NB4 (cell line): ENCODE data around the gene MARK3.

Source experiments
- DNase-seq: peaks from one replicate; pipeline ENCODE4 v3.0.0; 2010; ENCODE audit warnings: low read depth
- H3K4me3 ChIP-seq: one replicate; pipeline ENCODE4 v1.5.1; 2011; ENCODE audit warnings: mild to moderate bottlenecking, low read depth, low read length, moderate library complexity
- CTCF ChIP-seq: IDR thresholded peaks from one replicate; pipeline ENCODE4 v1.5.1; 2012; ENCODE audit warnings: low read depth, low read length
- MAX ChIP-seq: IDR thresholded peaks from 2 replicates; pipeline ENCODE4 v1.6.1; 2011; ENCODE audit warnings: low read depth, low read length
- MYC ChIP-seq: IDR thresholded peaks from 2 replicates; pipeline ENCODE4 v1.6.1; 2011; ENCODE audit warnings: low read depth, low read length
- POLR2A ChIP-seq: IDR thresholded peaks from 2 replicates; pipeline ENCODE4 v1.6.1; 2011; ENCODE audit warnings: mild to moderate bottlenecking; ENCODE audit not compliant: insufficient read length; ENCODE audit errors: extremely low read depth

The MARK3 gene

GRCh38 chr14:103436533-103436932 is 51.3 kb downstream of the MARK3 start:
- peak; percentile 56 for DNase-seq
- TF ChIP-seq POLR2A, result no peak
- TF ChIP-seq CTCF, result no peak
- TF ChIP-seq MAX, result no peak
- TF ChIP-seq MYC, result no peak
- no peak overlapping the region for H3K4me3 ChIP-seq

- H3K4me3 ChIP-seq, result no peak overlapping the region
- no peak for DNase-seq
- TF ChIP-seq MYC, result no peak
Measured at GRCh38 chr14:103442288-103442687, 57.1 kb downstream of the MARK3 start.

- DNase-seq, result no peak
- no peak overlapping the region for H3K4me3 ChIP-seq
- no peak for TF ChIP-seq MAX
- TF ChIP-seq POLR2A, result no peak
- TF ChIP-seq CTCF, result no peak
- no peak for TF ChIP-seq MYC
Measured at GRCh38 chr14:103443111-103443510, 57.9 kb downstream of the MARK3 start.

- H3K4me3 ChIP-seq, result no peak overlapping the region
- TF ChIP-seq POLR2A, result no peak
- TF ChIP-seq CTCF, result no peak
- TF ChIP-seq MAX, result no peak
- no peak for TF ChIP-seq MYC
- DNase-seq, result no peak
Measured at GRCh38 chr14:103444837-103445524, 59.8 kb downstream of the MARK3 start.

GRCh38 chr14:103445806-103446205 is 60.6 kb downstream of the MARK3 start:
- no peak for DNase-seq
- no peak for TF ChIP-seq MAX
- no peak for TF ChIP-seq MYC
- TF ChIP-seq CTCF, result no peak
- H3K4me3 ChIP-seq, result no peak overlapping the region

GRCh38 chr14:103448097-103448496 is 62.9 kb downstream of the MARK3 start:
- no peak for TF ChIP-seq MAX
- TF ChIP-seq CTCF, result no peak
- TF ChIP-seq POLR2A, result no peak
- TF ChIP-seq MYC, result no peak
- H3K4me3 ChIP-seq, result no peak overlapping the region
- no peak for DNase-seq
